HEK293 (cell line): ENCODE results near the gene OR51B5.

Experiments used
- CTCF ChIP-seq: fragments of 450-650 bp; formaldehyde crosslinking; IDR thresholded peaks from 2 replicates; pipeline ENCODE4 v1.5.1; 2016; ENCODE audit warnings: missing biosample characterization, missing genetic modification characterization
- GLIS1 ChIP-seq: fragments of 450-650 bp; formaldehyde crosslinking; IDR thresholded peaks from 2 replicates; pipeline ENCODE4 v1.5.1; 2016; ENCODE audit warnings: missing biosample characterization, missing genetic modification characterization
- PBX3 ChIP-seq: sonication (generic); formaldehyde crosslinking; IDR thresholded peaks from 2 replicates; pipeline ENCODE4 v1.8.1; 2022; ENCODE audit warnings: mild to moderate bottlenecking, moderate library complexity, missing genetic modification reagents
- RBAK ChIP-seq: fragments of 450-650 bp; formaldehyde crosslinking; IDR thresholded peaks from 2 replicates; pipeline ENCODE4 v1.5.1; 2016; ENCODE audit warnings: missing biosample characterization, missing genetic modification characterization
- TCF7L2 ChIP-seq: IDR thresholded peaks from 2 replicates; pipeline ENCODE4 v1.6.1; 2011; ENCODE audit warnings: low read depth, mild to moderate bottlenecking, inconsistent platforms, low read length, moderate library complexity, borderline replicate concordance
- YY1 ChIP-seq: fragments of 450-650 bp; formaldehyde crosslinking; IDR thresholded peaks from 2 replicates; pipeline ENCODE4 v1.5.1; 2018; ENCODE audit warnings: missing biosample characterization, missing genetic modification characterization
- YY2 ChIP-seq: fragments of 450-650 bp; formaldehyde crosslinking; IDR thresholded peaks from 2 replicates; pipeline ENCODE4 v1.5.1; 2016; ENCODE audit warnings: missing biosample characterization, missing genetic modification characterization
- ZEB2 ChIP-seq: fragments of 450-650 bp; formaldehyde crosslinking; IDR thresholded peaks from 2 replicates; pipeline ENCODE4 v1.5.1; 2016; ENCODE audit warnings: missing biosample characterization, missing genetic modification characterization
- ZNF18 ChIP-seq: fragments of 450-650 bp; formaldehyde crosslinking; IDR thresholded peaks from 2 replicates; pipeline ENCODE4 v1.5.1; 2016; ENCODE audit warnings: missing biosample characterization, missing genetic modification characterization
- ZNF610 ChIP-seq: fragments of 450-650 bp; formaldehyde crosslinking; IDR thresholded peaks from 2 replicates; pipeline ENCODE4 v1.5.1; 2016; ENCODE audit warnings: missing biosample characterization, missing genetic modification characterization, borderline replicate concordance

GRCh38 chr11:5303626-5304025 is 39.7 kb downstream of the OR51B5 start:
- TF ChIP-seq CTCF (no peak), TCF7L2 (no peak), GLIS1 (no peak), YY1 (tag by site-specific recombination) (no peak), RBAK (tag by site-specific recombination) (no peak), PBX3 (no peak), ZNF610 (tag by site-specific recombination) (no peak), ZNF18 (tag by site-specific recombination) (no peak), ZEB2 (tag by site-specific recombination) (no peak), YY2 (no peak)
